Liver (tissue), 9 donors: ENCODE data around the gene ARHGEF33. TPM values are rescaled to one million over a fixed set of nuclear protein-coding genes. Genes with fewer than 3 reads are reported as not detected.
A peak's percentile ranks its signal among the peaks of the same experiment; 100 is the strongest.

Source experiments
- DNase-seq: peaks from one replicate; pipeline ENCODE4 v3.0.0-alpha.2; 2017; ENCODE audit warnings: low spot score
- H3K27ac ChIP-seq, 2 donors: one replicate each; pipeline ENCODE4 v1.7.0; 2013; ENCODE audit warnings: inconsistent platforms in 2 of 2, low read length in 2 of 2, control low read depth in 1 of 2, low read depth in 1 of 2, mild to moderate bottlenecking in 1 of 2
- H3K27me3 ChIP-seq, 4 donors: one replicate each; pipeline versions ENCODE4 v1.6.1 to v1.7.0; 2013; ENCODE audit warnings: low read length in 3 of 4, inconsistent platforms in 1 of 4, mild to moderate bottlenecking in 1 of 4, moderate library complexity in 1 of 4; ENCODE audit not compliant: control insufficient read depth in 4 of 4, insufficient read depth in 4 of 4
- H3K36me3 ChIP-seq, 4 donors: one replicate each; pipeline versions ENCODE4 v1.6.1 to v1.7.0; 2013; ENCODE audit warnings: low read length in 3 of 4, mild to moderate bottlenecking in 3 of 4, low read depth in 1 of 4, moderate library complexity in 1 of 4; ENCODE audit not compliant: control insufficient read depth in 4 of 4, insufficient read depth in 3 of 4
- H3K4me1 ChIP-seq, 4 donors: one replicate each; pipeline versions ENCODE4 v1.6.1 to v1.7.0; 2013; ENCODE audit warnings: low read length in 3 of 4, mild to moderate bottlenecking in 3 of 4, moderate library complexity in 1 of 4; ENCODE audit not compliant: control insufficient read depth in 4 of 4, insufficient read depth in 4 of 4
- H3K4me3 ChIP-seq, 3 donors: one replicate each; pipeline versions ENCODE4 v1.6.1 to v1.7.0; 2013; ENCODE audit warnings: low read length in 3 of 3, control low read depth in 1 of 3, low read depth in 1 of 3, mild to moderate bottlenecking in 1 of 3
- H3K9ac ChIP-seq, 2 donors: one replicate each; pipeline ENCODE4 v1.7.0; 2013; ENCODE audit warnings: low read length in 2 of 2, mild to moderate bottlenecking in 2 of 2, moderate library complexity in 2 of 2, control low read depth in 1 of 2, low read depth in 1 of 2
- H3K9me3 ChIP-seq, 4 donors: one replicate each; pipeline versions ENCODE4 v1.6.1 to v1.7.0; 2013; ENCODE audit warnings: low read length in 3 of 4; ENCODE audit not compliant: control insufficient read depth in 4 of 4
- ATF3 ChIP-seq: IDR thresholded peaks from 2 replicates; pipeline ENCODE4 v1.6.1; 2016; ENCODE audit warnings: antibody characterized with exemption
- EGR1 ChIP-seq, 2 donors: IDR thresholded peaks; 2 replicates each; pipeline ENCODE4 v1.6.1; 2016 to 2018; ENCODE audit warnings: antibody characterized with exemption in 2 of 2, low read depth in 2 of 2
- FOXA1 ChIP-seq: IDR thresholded peaks from 2 replicates; pipeline ENCODE4 v1.6.1; 2016; ENCODE audit warnings: antibody characterized with exemption
- FOXA2 ChIP-seq: IDR thresholded peaks from 2 replicates; pipeline ENCODE4 v1.6.1; 2016; ENCODE audit warnings: antibody characterized with exemption
- GABPA ChIP-seq, 2 donors: IDR thresholded peaks in 1 of 2; conservative IDR thresholded peaks in 1 of 2; 2 replicates each; pipeline ENCODE4 v1.6.1; 2016; ENCODE audit warnings: antibody characterized with exemption in 2 of 2, mild to moderate bottlenecking in 1 of 2, moderate library complexity in 1 of 2
- HNF4A ChIP-seq, 2 donors: conservative IDR thresholded peaks; 2 replicates each; pipeline ENCODE4 v1.6.1; 2016; ENCODE audit warnings: antibody characterized with exemption in 2 of 2, mild to moderate bottlenecking in 2 of 2
- HNF4G ChIP-seq: IDR thresholded peaks from 2 replicates; pipeline ENCODE4 v1.6.1; 2016; ENCODE audit warnings: antibody characterized with exemption
- JUND ChIP-seq, 2 donors: IDR thresholded peaks; 2 replicates each; pipeline ENCODE4 v1.6.1; 2016; ENCODE audit warnings: antibody characterized with exemption in 2 of 2
- MAX ChIP-seq: IDR thresholded peaks from 2 replicates; pipeline ENCODE4 v1.6.1; 2016; ENCODE audit warnings: antibody characterized with exemption
- NR2F2 ChIP-seq: IDR thresholded peaks from 2 replicates; pipeline ENCODE4 v1.6.1; 2016; ENCODE audit warnings: antibody characterized with exemption
- RAD21 ChIP-seq, 2 donors: IDR thresholded peaks; 2 replicates each; pipeline ENCODE4 v1.6.1; 2016; ENCODE audit warnings: antibody characterized with exemption in 2 of 2, mild to moderate bottlenecking in 2 of 2
- REST ChIP-seq: IDR thresholded peaks from 2 replicates; pipeline ENCODE4 v1.6.1; 2016; ENCODE audit warnings: antibody characterized with exemption, mild to moderate bottlenecking
- RXRA ChIP-seq, 2 donors: IDR thresholded peaks; 2 replicates each; pipeline ENCODE4 v1.6.1; 2017 to 2018; ENCODE audit warnings: antibody characterized with exemption in 2 of 2, mild to moderate bottlenecking in 1 of 2
- SP1 ChIP-seq: IDR thresholded peaks from 2 replicates; pipeline ENCODE4 v1.6.1; 2018; ENCODE audit warnings: antibody characterized with exemption, mild to moderate bottlenecking
- TAF1 ChIP-seq: conservative IDR thresholded peaks from 2 replicates; pipeline ENCODE4 v1.6.1; 2016; ENCODE audit warnings: antibody characterized with exemption, mild to moderate bottlenecking
- YY1 ChIP-seq: IDR thresholded peaks from 2 replicates; pipeline ENCODE4 v1.6.1; 2016; ENCODE audit warnings: antibody characterized with exemption, mild to moderate bottlenecking
- WGBS: extraction: QIAGEN DNeasy Blood & Tissue Kit; methylation state at CpG from one replicate; pipeline ENCODE4 v1.1.7; 2013; 5-methylcytosine and 5-hydroxymethylcytosine counted together
- polyA plus RNA-seq, 2 donors: library from polyadenylated mRNA; stranded (reverse) in 1 of 2; unstranded in 1 of 2; fragments of 200-250 nt in 1 of 2; fragments of >200 nt in 1 of 2; fragmentation: Nextera tagmentation in 1 of 2; extraction: Ambion mirVana in 1 of 2; gene quantifications; one replicate each; pipeline versions ENCODE4 v1.2.1 to v1.2.3, GENCODE V29; 2013 to 2015
- total RNA-seq, 2 donors: library from RNA; depleted of rRNA; stranded (reverse); fragments of >200 nt; gene quantifications; one replicate each; pipeline ENCODE4 v1.2.3, GENCODE V29; 2014
- TF ChIP-seq, protein P1 (sequence below): IDR thresholded peaks from 2 replicates; pipeline ENCODE4 v1.6.1; 2016; ENCODE audit warnings: antibody characterized with exemption
- TF ChIP-seq, protein P2 (sequence below): fragments of 150-350 bp; IDR thresholded peaks from 2 replicates; pipeline ENCODE4 v1.5.1; 2017; ENCODE audit warnings: improper control_type of control experiment, low read depth, low read length; ENCODE audit not compliant: missing input control
- donor health status: healthy.
- donor health status: healthy.
- donor health status: healthy.
- donor health status: healthy.
- donor health status: healthy.

The ARHGEF33 gene
- total and polyA plus RNA-seq, 4 donors: 0.05 to 0.33 (median 0.08) TPM; not detected in 1

DNA sequence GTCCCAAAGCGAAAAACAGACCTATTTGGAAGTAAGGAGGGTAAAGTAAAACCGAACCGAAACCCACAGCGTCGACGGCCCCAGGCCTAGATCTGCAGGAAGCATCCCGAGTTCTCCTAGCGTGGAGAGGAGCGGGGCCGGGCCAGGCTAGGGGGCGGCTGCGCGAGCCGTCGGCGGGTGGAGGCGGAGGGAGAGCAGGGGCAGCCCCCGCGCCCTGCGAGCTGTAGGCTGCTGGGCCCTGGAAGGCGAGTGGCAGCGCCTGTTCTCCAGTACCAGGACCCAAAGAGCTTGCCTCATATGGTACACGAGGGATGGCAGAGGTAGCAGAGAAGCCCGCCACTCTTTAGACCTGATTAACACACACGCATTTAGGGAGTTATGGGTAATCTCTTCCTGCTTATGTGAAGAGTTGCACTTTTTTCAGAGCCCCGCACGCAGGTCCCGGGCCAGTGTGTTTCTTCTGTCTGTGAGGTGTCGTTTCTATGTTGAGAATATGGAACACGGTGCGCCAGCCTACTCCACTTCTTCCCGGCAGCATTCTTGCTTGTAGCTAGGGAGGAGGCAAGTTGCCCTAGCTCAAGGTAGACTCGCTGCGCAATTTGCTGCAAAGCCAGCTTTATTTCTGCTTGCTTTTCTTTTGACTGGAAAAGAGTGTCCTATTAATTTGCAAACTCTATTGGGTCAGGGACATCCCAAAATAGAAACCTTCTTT is 71.1 kb downstream of the ARHGEF33 start:
- no peak for DNase-seq
- Histone ChIP-seq H3K9me3 (peaks cover 0 to 4% (median 0%) of the 10 kb centered on the region in 4 donors), H3K4me1 (peaks cover 0 to 7% (median 6%) of the 10 kb centered on the region in 4 donors), H3K27ac (no peak overlapping the region), H3K27me3 (no peaks in the 10 kb centered on the region), H3K9ac (no peak overlapping the region), H3K4me3 (peak overlapping the region in 2 of 3 donors; percentile 40 to 49), H3K36me3 (no peaks in the 10 kb centered on the region)
- 58% methylated on average over 34 of the region's 34 CpGs for WGBS
- TF ChIP-seq FOXA2: no peak
- no peak for TF ChIP-seq SP1
- no peak for TF ChIP-seq ATF3
- no peak for TF ChIP-seq FOXA1
- no peak for TF ChIP-seq HNF4A (conservative IDR thresholded peaks at IDR 0.05)
- TF ChIP-seq JUND (IDR thresholded peaks at IDR 0.05): no peak
- no peak for TF ChIP-seq GABPA (IDR thresholded peaks at IDR 0.05 in 1 of 2, conservative IDR thresholded peaks at IDR 0.05 in 1 of 2)
- TF ChIP-seq YY1: no peak
- no peak for TF ChIP-seq HNF4G

GRCh38 chr2:38966006-38966405 is 76.3 kb downstream of the ARHGEF33 start:
- no peaks in the 10 kb centered on the region for H3K36me3 ChIP-seq
- no peaks in the 10 kb centered on the region for H3K27me3 ChIP-seq
- no peak overlapping the region for H3K27ac ChIP-seq
- no peak overlapping the region for H3K4me3 ChIP-seq
- 93% methylated on average over 5 of the region's 5 CpGs for WGBS
- H3K9me3 ChIP-seq: no peaks in the 10 kb centered on the region
- H3K9ac ChIP-seq: no peak overlapping the region
- no peak for DNase-seq
- H3K4me1 ChIP-seq: no peaks in the 10 kb centered on the region
- no peak for TF ChIP-seq EGR1 (IDR thresholded peaks at IDR 0.05; ENCODE audit: low read depth in 2 of 2)
- no peak for TF ChIP-seq FOXA2
- no peak for TF ChIP-seq MAX
- TF ChIP-seq NR2F2: no peak
- TF ChIP-seq GABPA (IDR thresholded peaks at IDR 0.05 in 1 of 2, conservative IDR thresholded peaks at IDR 0.05 in 1 of 2): no peak
- TF ChIP-seq, protein P1, sequence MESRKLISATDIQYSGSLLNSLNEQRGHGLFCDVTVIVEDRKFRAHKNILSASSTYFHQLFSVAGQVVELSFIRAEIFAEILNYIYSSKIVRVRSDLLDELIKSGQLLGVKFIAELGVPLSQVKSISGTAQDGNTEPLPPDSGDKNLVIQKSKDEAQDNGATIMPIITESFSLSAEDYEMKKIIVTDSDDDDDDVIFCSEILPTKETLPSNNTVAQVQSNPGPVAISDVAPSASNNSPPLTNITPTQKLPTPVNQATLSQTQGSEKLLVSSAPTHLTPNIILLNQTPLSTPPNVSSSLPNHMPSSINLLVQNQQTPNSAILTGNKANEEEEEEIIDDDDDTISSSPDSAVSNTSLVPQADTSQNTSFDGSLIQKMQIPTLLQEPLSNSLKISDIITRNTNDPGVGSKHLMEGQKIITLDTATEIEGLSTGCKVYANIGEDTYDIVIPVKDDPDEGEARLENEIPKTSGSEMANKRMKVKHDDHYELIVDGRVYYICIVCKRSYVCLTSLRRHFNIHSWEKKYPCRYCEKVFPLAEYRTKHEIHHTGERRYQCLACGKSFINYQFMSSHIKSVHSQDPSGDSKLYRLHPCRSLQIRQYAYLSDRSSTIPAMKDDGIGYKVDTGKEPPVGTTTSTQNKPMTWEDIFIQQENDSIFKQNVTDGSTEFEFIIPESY: no peak
- no peak for TF ChIP-seq HNF4G
- TF ChIP-seq ATF3: no peak
- TF ChIP-seq REST: no peak
- TF ChIP-seq RXRA (IDR thresholded peaks at IDR 0.05): no peak
- TF ChIP-seq YY1: no peak
- TF ChIP-seq JUND (IDR thresholded peaks at IDR 0.05): no peak
- TF ChIP-seq RAD21 (IDR thresholded peaks at IDR 0.05): no peak
- TF ChIP-seq SP1: no peak
- no peak for TF ChIP-seq TAF1
- no peak for TF ChIP-seq FOXA1
- TF ChIP-seq, protein P2, sequence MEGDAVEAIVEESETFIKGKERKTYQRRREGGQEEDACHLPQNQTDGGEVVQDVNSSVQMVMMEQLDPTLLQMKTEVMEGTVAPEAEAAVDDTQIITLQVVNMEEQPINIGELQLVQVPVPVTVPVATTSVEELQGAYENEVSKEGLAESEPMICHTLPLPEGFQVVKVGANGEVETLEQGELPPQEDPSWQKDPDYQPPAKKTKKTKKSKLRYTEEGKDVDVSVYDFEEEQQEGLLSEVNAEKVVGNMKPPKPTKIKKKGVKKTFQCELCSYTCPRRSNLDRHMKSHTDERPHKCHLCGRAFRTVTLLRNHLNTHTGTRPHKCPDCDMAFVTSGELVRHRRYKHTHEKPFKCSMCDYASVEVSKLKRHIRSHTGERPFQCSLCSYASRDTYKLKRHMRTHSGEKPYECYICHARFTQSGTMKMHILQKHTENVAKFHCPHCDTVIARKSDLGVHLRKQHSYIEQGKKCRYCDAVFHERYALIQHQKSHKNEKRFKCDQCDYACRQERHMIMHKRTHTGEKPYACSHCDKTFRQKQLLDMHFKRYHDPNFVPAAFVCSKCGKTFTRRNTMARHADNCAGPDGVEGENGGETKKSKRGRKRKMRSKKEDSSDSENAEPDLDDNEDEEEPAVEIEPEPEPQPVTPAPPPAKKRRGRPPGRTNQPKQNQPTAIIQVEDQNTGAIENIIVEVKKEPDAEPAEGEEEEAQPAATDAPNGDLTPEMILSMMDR: no peak
